ENCODE results near the gene BAMBI.
"Not testable (repeated sequence)": the region's sequence is repeated elsewhere in the genome, so short reads cannot be mapped to it uniquely, and the experiment has no call there.

Gene BAMBI, protein sequence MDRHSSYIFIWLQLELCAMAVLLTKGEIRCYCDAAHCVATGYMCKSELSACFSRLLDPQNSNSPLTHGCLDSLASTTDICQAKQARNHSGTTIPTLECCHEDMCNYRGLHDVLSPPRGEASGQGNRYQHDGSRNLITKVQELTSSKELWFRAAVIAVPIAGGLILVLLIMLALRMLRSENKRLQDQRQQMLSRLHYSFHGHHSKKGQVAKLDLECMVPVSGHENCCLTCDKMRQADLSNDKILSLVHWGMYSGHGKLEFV
- total RNA-seq, result 0.24 to 7.6 (median 0.74) reads per million in 9 experiments

DNA sequence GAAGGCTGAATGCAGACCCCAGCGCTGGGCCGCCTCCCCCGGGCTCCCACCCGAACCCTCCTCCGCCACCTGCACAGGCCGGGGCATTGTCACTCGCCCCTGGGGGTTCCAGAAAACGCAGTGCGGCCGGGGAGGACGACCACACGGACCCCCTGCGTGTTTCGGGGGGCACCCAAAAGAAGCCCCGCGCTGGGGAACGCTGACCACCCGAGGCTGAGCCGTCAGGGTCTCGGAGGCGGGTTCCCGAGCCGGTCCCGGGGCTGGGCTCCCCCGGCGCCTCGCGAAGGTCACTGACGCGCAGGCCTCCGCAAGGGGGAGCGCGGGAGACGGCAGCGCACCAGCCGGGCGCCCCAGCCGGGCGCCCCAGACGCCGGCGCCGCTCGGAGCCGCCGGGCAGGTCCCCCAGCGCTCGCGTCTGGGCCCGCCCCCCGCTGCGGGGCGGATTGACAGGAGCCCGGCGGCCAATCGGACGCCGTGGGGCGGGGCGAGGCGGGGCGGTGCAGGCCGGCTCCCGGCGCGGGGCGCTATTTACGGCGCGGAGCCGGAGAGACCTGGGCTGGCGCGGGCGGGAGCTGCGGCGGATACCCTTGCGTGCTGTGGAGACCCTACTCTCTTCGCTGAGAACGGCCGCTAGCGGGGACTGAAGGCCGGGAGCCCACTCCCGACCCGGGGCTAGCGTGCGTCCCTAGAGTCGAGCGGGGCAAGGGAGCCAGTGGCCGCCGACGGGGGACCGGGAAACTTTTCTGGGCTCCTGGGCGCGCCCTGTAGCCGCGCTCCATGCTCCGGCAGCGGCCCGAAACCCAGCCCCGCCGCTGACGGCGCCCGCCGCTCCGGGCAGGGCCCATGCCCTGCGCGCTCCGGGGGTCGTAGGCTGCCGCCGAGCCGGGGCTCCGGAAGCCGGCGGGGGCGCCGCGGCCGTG is at the start of gene BAMBI:
TSS of gene BAMBI (plus strand) at position 554 of the 920 bp plus-strand sequence. CDS start 377 bp downstream, outside the sequence.
- no peaks in the 10 kb centered on the region for H3K9me3 Mint-ChIP-seq
- H3K27me3 Mint-ChIP-seq, result peaks cover 67 to 71% of the 10 kb centered on the region in 2 donors
- H3K4me3 Mint-ChIP-seq, result peak within 1 kb of the TSS; percentile 82 to 86
- peak; percentile 82 to 91 (median 87) for DNase-seq
- H3K36me3 Mint-ChIP-seq (ENCODE audit: insufficient read depth), result no peaks in the 10 kb centered on the region
- peak; percentile 95 for ATAC-seq (replicated peaks)
- peaks cover 19 to 23% of the 10 kb centered on the region in 2 donors for H3K4me1 Mint-ChIP-seq (ENCODE audit: low read depth in 2 of 2)
- H3K27ac Mint-ChIP-seq, result peak within 1 kb of the TSS in 1 of 2 donors; percentile 88

DNA sequence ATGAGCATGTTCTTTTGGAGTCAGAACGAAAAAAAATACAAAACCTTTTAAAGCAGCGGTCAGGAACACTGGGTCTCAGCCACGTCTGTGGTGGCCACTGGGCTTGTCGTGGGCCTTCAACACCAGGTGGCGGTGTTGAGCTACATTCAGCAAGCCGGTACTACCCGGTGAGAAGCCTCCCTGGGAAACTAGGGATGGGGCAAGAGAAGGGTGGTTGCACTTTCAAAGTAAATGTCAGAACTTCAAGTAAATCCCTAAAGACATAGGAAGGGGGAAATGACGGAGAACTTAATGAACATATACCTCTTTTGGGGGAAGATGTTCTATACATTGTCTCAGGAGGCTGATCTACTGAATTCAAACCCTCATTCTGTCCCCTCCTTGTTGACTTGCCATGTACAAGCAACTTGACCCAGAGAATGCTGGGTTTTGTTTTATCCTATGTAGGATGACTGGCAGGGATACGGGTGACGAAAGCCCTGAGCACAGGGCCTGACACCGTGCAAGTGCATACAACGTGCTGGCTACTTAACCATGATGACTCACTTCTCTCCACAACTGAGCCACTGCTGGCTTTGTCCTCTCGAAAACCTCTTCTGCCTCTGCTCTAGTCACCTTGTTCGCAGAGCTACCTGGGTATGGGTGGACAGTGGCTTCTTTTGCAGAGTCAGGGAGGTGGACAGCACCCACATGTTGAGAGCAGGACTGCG is 49.0 kb upstream of the BAMBI start:
- DNase-seq, result peak; percentile 54 to 59 (median 55)

DNA sequence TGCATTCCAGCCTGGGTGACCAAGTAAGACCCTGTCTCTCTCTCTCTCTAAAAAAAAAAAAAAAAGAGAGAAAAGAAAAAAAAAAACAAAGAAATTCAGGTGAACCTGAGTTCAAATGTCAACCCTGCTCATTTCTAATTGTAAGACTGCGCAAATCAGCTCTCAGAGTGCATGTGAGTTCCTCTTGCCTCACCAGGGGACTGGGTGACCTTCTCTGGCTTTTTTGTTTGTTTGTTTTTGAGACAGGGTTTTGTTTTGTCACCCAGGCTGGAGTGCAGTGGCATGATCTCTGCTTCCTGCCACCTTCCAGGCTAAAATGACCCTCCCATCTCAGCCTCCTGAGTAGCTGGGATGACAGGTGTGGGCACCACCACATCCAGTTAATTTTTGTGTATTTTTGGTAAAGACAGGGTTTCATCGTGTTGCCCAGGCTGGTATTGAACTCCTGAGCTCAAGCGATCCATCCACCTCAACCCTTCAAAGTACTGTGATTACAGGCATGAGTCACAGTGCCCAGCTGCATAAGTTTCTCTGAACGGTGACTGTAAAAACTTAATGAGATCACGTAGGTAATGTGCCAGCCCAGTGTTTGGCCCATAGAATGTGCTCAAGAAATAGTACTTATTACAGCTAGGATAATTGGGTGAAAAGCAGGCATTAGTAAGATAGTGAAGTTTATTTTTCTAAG is 45.3 kb upstream of the BAMBI start:
- Mint-ChIP-seq H3K27me3 (peaks cover 66 to 74% of the 10 kb centered on the region in 2 donors), H3K9me3 (no peaks in the 10 kb centered on the region), H3K36me3 (ENCODE audit: insufficient read depth) (peaks cover 3% of the 10 kb centered on the region), H3K4me1 (ENCODE audit: low read depth in 2 of 2) (peaks cover 0 to 12% of the 10 kb centered on the region in 2 donors), H3K4me3 (no peak overlapping the region), H3K27ac (no peak overlapping the region)
- DNase-seq (no peak), ATAC-seq (replicated peaks) (no peak)

More for the DNA sequence above, 49.0 kb upstream of the BAMBI start:
- peak; percentile 88 for ATAC-seq (replicated peaks)
- Mint-ChIP-seq H3K4me1 (ENCODE audit: low read depth in 2 of 2) (peaks cover 0 to 17% of the 10 kb centered on the region in 2 donors), H3K4me3 (no peak overlapping the region), H3K27ac (no peak overlapping the region), H3K9me3 (no peaks in the 10 kb centered on the region), H3K36me3 (ENCODE audit: insufficient read depth) (peaks cover 8% of the 10 kb centered on the region), H3K27me3 (peaks cover 38 to 47% of the 10 kb centered on the region in 2 donors)

- peaks cover 0 to 12% of the 10 kb centered on the region in 2 donors for H3K4me1 Mint-ChIP-seq (ENCODE audit: low read depth in 2 of 2)
- H3K9me3 Mint-ChIP-seq, result no peaks in the 10 kb centered on the region
- peaks cover 66 to 74% of the 10 kb centered on the region in 2 donors for H3K27me3 Mint-ChIP-seq
- no peak for ATAC-seq (replicated peaks)
- DNase-seq, result no peak
- H3K4me3 Mint-ChIP-seq, result no peak overlapping the region
- H3K27ac Mint-ChIP-seq, result no peak overlapping the region
- H3K36me3 Mint-ChIP-seq (ENCODE audit: insufficient read depth), result peaks cover 3% of the 10 kb centered on the region
Measured at GRCh38 chr10:28632584-28632945, 44.8 kb upstream of the BAMBI start.

DNA sequence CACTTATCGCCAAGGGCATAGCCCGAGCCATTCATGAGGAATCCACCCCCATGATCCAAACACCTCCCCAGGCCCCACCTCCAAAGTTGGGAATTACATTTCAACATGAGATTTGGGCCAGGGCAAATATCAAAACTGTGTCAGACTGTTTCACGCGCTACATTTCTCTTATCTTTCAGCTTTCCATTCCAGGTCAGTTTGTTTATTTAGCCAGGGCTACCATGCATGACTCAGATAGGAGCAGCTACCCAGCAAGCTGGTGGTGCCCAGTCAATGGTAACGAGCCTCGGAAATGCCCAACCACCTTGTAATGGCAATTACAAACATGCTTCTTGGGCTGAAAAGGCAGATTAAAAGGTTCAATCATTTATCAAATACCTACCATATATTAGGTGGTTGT is 43.6 kb upstream of the BAMBI start:
- ATAC-seq (replicated peaks) (no peak), DNase-seq (no peak)
- H3K27me3 Mint-ChIP-seq, result peaks cover 62 to 71% of the 10 kb centered on the region in 2 donors
- H3K4me3 Mint-ChIP-seq, result no peak overlapping the region
- H3K4me1 Mint-ChIP-seq (ENCODE audit: low read depth in 2 of 2), result peaks cover 0 to 4% of the 10 kb centered on the region in 2 donors
- H3K9me3 Mint-ChIP-seq, result no peaks in the 10 kb centered on the region
- H3K36me3 Mint-ChIP-seq (ENCODE audit: insufficient read depth), result peaks cover 3% of the 10 kb centered on the region
- no peak overlapping the region for H3K27ac Mint-ChIP-seq

DNA sequence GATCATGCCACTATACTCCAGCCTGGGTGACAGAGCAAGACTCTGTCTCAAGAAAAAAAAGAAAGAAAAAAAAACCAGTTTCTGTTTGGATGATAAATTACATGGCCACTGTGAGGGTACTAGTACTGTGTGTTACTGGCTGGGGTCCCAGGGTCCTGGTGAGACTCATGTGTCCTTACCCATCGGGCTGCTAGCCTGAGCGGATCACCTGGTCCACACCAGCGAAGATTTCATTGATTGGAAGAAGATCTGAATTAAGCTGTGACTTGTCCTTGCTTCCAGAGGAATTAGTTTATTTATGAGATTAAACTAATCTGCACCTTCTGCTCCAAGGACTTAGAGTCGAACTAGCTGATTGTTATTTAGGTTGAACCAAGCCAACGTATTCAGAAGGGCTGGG is 40.0 kb upstream of the BAMBI start:
- DNase-seq (no peak), ATAC-seq (replicated peaks) (no peak)
- no peak overlapping the region for H3K4me3 Mint-ChIP-seq
- H3K27me3 Mint-ChIP-seq, result peaks cover 37 to 58% of the 10 kb centered on the region in 2 donors
- no peak overlapping the region for H3K27ac Mint-ChIP-seq
- H3K4me1 Mint-ChIP-seq (ENCODE audit: low read depth in 2 of 2), result no peaks in the 10 kb centered on the region
- H3K9me3 Mint-ChIP-seq, result peaks cover 0 to 1% of the 10 kb centered on the region in 2 donors
- H3K36me3 Mint-ChIP-seq (ENCODE audit: insufficient read depth), result peaks cover 6% of the 10 kb centered on the region

GRCh38 chr10:28638392-28638791 is 38.9 kb upstream of the BAMBI start:
- no peak overlapping the region for H3K4me3 Mint-ChIP-seq
- DNase-seq (no peak), ATAC-seq (replicated peaks) (no peak)
- peaks cover 33 to 53% of the 10 kb centered on the region in 2 donors for H3K27me3 Mint-ChIP-seq
- H3K27ac Mint-ChIP-seq, result no peak overlapping the region
- H3K9me3 Mint-ChIP-seq, result peaks cover 0 to 1% of the 10 kb centered on the region in 2 donors
- H3K4me1 Mint-ChIP-seq (ENCODE audit: low read depth in 2 of 2), result no peaks in the 10 kb centered on the region
- peaks cover 3% of the 10 kb centered on the region for H3K36me3 Mint-ChIP-seq (ENCODE audit: insufficient read depth)

GRCh38 chr10:28640551-28640950 is 36.8 kb upstream of the BAMBI start:
- no peak overlapping the region for H3K4me3 Mint-ChIP-seq
- peaks cover 12 to 44% of the 10 kb centered on the region in 2 donors for H3K27me3 Mint-ChIP-seq
- H3K27ac Mint-ChIP-seq, result no peak overlapping the region
- H3K9me3 Mint-ChIP-seq, result peaks cover 0 to 1% of the 10 kb centered on the region in 2 donors
- peaks cover 3% of the 10 kb centered on the region for H3K36me3 Mint-ChIP-seq (ENCODE audit: insufficient read depth)
- ATAC-seq (replicated peaks) (no peak), DNase-seq (no peak)
- H3K4me1 Mint-ChIP-seq (ENCODE audit: low read depth in 2 of 2), result no peaks in the 10 kb centered on the region

DNA sequence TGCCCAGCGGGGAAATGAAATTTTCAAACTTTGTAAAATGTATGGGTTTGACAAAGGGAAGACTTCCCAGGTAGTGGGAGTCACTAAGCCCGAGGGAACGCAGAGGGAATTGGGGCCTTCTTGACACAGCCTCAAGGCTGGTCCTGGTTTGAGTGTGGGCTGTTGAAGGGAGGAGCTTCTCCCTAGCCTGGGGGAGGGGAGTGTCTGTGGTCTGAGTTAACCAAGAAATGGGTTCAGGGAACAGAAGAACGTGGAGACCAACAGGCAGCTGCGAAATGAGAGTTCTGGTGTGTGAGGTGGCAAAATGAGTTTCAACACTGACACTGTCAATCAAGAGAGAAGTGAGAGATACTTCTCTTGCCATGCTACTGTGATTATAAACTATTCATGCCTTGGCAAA is 32.7 kb upstream of the BAMBI start:
- DNase-seq, result no peak
- Mint-ChIP-seq H3K27ac (no peak overlapping the region), H3K27me3 (peaks cover 23 to 47% of the 10 kb centered on the region in 2 donors), H3K9me3 (no peaks in the 10 kb centered on the region), H3K4me3 (no peak overlapping the region), H3K4me1 (ENCODE audit: low read depth in 2 of 2) (no peaks in the 10 kb centered on the region), H3K36me3 (ENCODE audit: insufficient read depth) (no peaks in the 10 kb centered on the region)
- no peak for ATAC-seq (replicated peaks)

- Mint-ChIP-seq H3K4me1 (ENCODE audit: low read depth in 2 of 2) (no peaks in the 10 kb centered on the region), H3K27me3 (peaks cover 42 to 54% of the 10 kb centered on the region in 2 donors), H3K9me3 (no peaks in the 10 kb centered on the region), H3K4me3 (no peak overlapping the region), H3K36me3 (ENCODE audit: insufficient read depth) (no peaks in the 10 kb centered on the region), H3K27ac (no peak overlapping the region)
- DNase-seq (no peak), ATAC-seq (replicated peaks) (no peak)
Measured at GRCh38 chr10:28652106-28652505, 25.2 kb upstream of the BAMBI start.

GRCh38 chr10:28652703-28653102 is 24.6 kb upstream of the BAMBI start:
- peaks cover 38 to 54% of the 10 kb centered on the region in 2 donors for H3K27me3 Mint-ChIP-seq
- ATAC-seq (replicated peaks), result no peak
- H3K9me3 Mint-ChIP-seq, result no peaks in the 10 kb centered on the region
- no peak overlapping the region for H3K4me3 Mint-ChIP-seq
- DNase-seq, result no peak
- H3K4me1 Mint-ChIP-seq (ENCODE audit: low read depth in 2 of 2), result no peaks in the 10 kb centered on the region
- no peaks in the 10 kb centered on the region for H3K36me3 Mint-ChIP-seq (ENCODE audit: insufficient read depth)
- no peak overlapping the region for H3K27ac Mint-ChIP-seq

DNA sequence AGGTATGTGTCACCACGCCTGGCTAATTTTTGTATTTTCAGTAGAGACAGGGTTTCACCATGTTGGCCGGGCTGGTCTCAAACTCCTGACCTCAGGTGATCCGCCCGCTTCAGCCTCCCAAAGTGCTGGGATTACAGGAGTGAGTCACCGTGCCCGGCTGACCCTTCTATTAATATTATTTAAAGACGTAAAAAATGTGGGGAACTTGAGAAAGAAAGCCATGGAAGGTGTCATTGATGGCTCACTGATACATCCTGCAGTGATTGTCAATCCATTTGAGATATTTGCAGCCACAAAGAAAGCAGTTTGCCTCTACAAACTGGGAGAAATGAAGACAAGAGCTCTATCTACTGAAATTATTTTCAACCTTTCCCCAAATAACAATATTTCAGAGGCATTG is 18.5 kb upstream of the BAMBI start:
- DNase-seq; H3K36me3 Mint-ChIP-seq (ENCODE audit: insufficient read depth); ATAC-seq (replicated peaks); H3K9me3 Mint-ChIP-seq; H3K4me1 Mint-ChIP-seq (ENCODE audit: low read depth in 2 of 2); H3K4me3 Mint-ChIP-seq; H3K27ac Mint-ChIP-seq: not testable (repeated sequence)
- peaks cover 38 to 40% of the 10 kb centered on the region in 2 donors for H3K27me3 Mint-ChIP-seq

DNA sequence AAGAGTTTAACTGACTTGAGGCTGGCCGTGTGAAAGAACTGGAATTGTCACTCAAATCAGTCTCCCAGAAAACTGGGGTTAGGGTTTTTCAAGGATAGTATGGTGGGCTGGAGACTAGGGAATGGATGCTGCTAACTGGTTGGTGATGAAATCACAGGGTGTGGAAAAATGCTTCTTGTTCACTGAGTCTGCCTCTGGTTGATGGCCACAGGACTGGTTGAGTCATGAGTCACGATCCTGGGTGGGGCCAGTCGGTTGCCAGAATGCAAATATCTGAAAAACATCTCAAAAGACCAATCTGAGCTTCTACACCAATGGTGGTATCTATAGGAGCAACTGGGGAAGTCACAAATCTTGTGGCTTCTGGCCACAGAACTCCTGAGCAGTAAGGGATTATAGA is 16.3 kb upstream of the BAMBI start:
- ATAC-seq (replicated peaks), result no peak
- H3K27ac Mint-ChIP-seq, result no peak overlapping the region
- DNase-seq, result no peak
- no peak overlapping the region for H3K4me3 Mint-ChIP-seq
- H3K9me3 Mint-ChIP-seq, result no peaks in the 10 kb centered on the region
- no peaks in the 10 kb centered on the region for H3K36me3 Mint-ChIP-seq (ENCODE audit: insufficient read depth)
- H3K4me1 Mint-ChIP-seq (ENCODE audit: low read depth in 2 of 2), result peaks cover 0 to 3% of the 10 kb centered on the region in 2 donors
- peaks cover 37 to 47% of the 10 kb centered on the region in 2 donors for H3K27me3 Mint-ChIP-seq
